NCI-H524 treated with DMSO at 0.1 percent for 48 hours (cell line): ENCODE measurements around the gene REX1BD.
"Not testable (repeated sequence)": the region's sequence is repeated elsewhere in the genome, so short reads cannot be mapped to it uniquely, and the experiment has no call there.

Experiments
- DNase-seq: peaks from one replicate; lab custom pipeline; 2025; lab: John Stamatoyannopoulos, UW

Gene REX1BD

GRCh38 chr19:18577365-18577914 lies 11.2 kb upstream of the REX1BD start:
- DNase-seq: no peak

- DNase-seq: no peak
These were observed 8.3 kb upstream of the REX1BD start for GRCh38 chr19:18580311-18580710.

GRCh38 chr19:18586306-18586705 lies 2.3 kb upstream of the REX1BD start:
- DNase-seq: no peak

GRCh38 chr19:18587561-18587960 lies 1.0 kb upstream of the REX1BD start:
- no peak for DNase-seq

GRCh38 chr19:18587962-18588610 lies 512 bp upstream of the REX1BD start:
- DNase-seq: no peak

GRCh38 chr19:18589380-18590272 lies 1.0 kb downstream of the REX1BD start:
- DNase-seq: no peak

GRCh38 chr19:18590273-18591272 lies 2.0 kb downstream of the REX1BD start:
- no peak for DNase-seq

- DNase-seq: no peak
These were observed 3.3 kb downstream of the REX1BD start for GRCh38 chr19:18591735-18592385.

GRCh38 chr19:18592732-18593131 lies 4.1 kb downstream of the REX1BD start:
- DNase-seq: not testable (repeated sequence)

- DNase-seq: no peak
These were observed 4.9 kb downstream of the REX1BD start for GRCh38 chr19:18593367-18594095.

GRCh38 chr19:18594096-18594823 lies 5.7 kb downstream of the REX1BD start:
- no peak for DNase-seq

- DNase-seq: no peak
These were observed 6.3 kb downstream of the REX1BD start for GRCh38 chr19:18594824-18595373.

- DNase-seq: no peak
These were observed 6.9 kb downstream of the REX1BD start for GRCh38 chr19:18595475-18595874.

GRCh38 chr19:18596752-18597157 lies 8.2 kb downstream of the REX1BD start:
- DNase-seq: no peak

- DNase-seq: no peak
These were observed 9.4 kb downstream of the REX1BD start for GRCh38 chr19:18597809-18598660.

GRCh38 chr19:18599485-18599884 lies 10.9 kb downstream of the REX1BD start:
- no peak for DNase-seq

- not testable (repeated sequence) for DNase-seq
These were observed 12.2 kb downstream of the REX1BD start for GRCh38 chr19:18600692-18601397.

- no peak for DNase-seq
These were observed 13.3 kb downstream of the REX1BD start for GRCh38 chr19:18601875-18602274.
